ENCODE data around the gene KHDC1.
"Not testable (repeated sequence)": the region's sequence is repeated elsewhere in the genome, so short reads cannot be mapped to it uniquely, and the experiment has no call there.

The KHDC1 gene

GRCh38 chr6:73264446-73264845, 1.4 kb upstream of the KHDC1 start:
- no peaks in the 10 kb centered on the region for H3K27me3 ChIP-seq (ENCODE audit: insufficient read depth, insufficient read length)
- H3K36me3 ChIP-seq (ENCODE audit: insufficient read depth, insufficient read length, low read length), result peaks cover 6% of the 10 kb centered on the region
- H3K9ac ChIP-seq (ENCODE audit: insufficient read length, low read depth), result no peak overlapping the region
- no peak for DNase-seq (ENCODE audit: low read depth, low spot score)
- no peaks in the 10 kb centered on the region for H3K9me3 ChIP-seq (ENCODE audit: insufficient read depth, low read length)
- no peak overlapping the region for H3K4me3 ChIP-seq (ENCODE audit: insufficient read length, low read depth)
- H3K4me1 ChIP-seq (ENCODE audit: insufficient read depth, insufficient read length), result no peaks in the 10 kb centered on the region
- TF ChIP-seq ZNF274 (IDR thresholded peaks at IDR 0.05; ENCODE audit: low read depth, low read length) (no peak), SUZ12 (IDR thresholded peaks at IDR 0.05; ENCODE audit: extremely low read depth, insufficient read depth, insufficient read length) (no peak), YY1 (IDR thresholded peaks at IDR 0.05; ENCODE audit: insufficient read depth, insufficient read length) (no peak)

- H3K4me1 ChIP-seq (ENCODE audit: insufficient read depth, insufficient read length), result no peaks in the 10 kb centered on the region
- H3K9me3 ChIP-seq (ENCODE audit: insufficient read depth, low read length), result no peaks in the 10 kb centered on the region
- H3K36me3 ChIP-seq (ENCODE audit: insufficient read depth, insufficient read length, low read length), result peaks cover 6% of the 10 kb centered on the region
- H3K4me3 ChIP-seq (ENCODE audit: insufficient read length, low read depth), result peak overlapping the region; percentile 65
- TF ChIP-seq ZNF274 (IDR thresholded peaks at IDR 0.05; ENCODE audit: low read depth, low read length) (no peak), YY1 (IDR thresholded peaks at IDR 0.05; ENCODE audit: insufficient read depth, insufficient read length) (no peak), SUZ12 (IDR thresholded peaks at IDR 0.05; ENCODE audit: extremely low read depth, insufficient read depth, insufficient read length) (no peak)
- no peaks in the 10 kb centered on the region for H3K27me3 ChIP-seq (ENCODE audit: insufficient read depth, insufficient read length)
- peak overlapping the region; percentile 2 for H3K9ac ChIP-seq (ENCODE audit: insufficient read length, low read depth)
- no peak for DNase-seq (ENCODE audit: low read depth, low spot score)
These were observed 544 bp upstream of the KHDC1 start for GRCh38 chr6:73263570-73263909.

- Histone ChIP-seq H3K9me3 (ENCODE audit: insufficient read depth, low read length) (no peaks in the 10 kb centered on the region), H3K4me1 (ENCODE audit: insufficient read depth, insufficient read length) (no peaks in the 10 kb centered on the region), H3K4me3 (ENCODE audit: insufficient read length, low read depth) (no peak overlapping the region), H3K27me3 (ENCODE audit: insufficient read depth, insufficient read length) (no peaks in the 10 kb centered on the region), H3K9ac (ENCODE audit: insufficient read length, low read depth) (no peak overlapping the region), H3K36me3 (ENCODE audit: insufficient read depth, insufficient read length, low read length) (no peaks in the 10 kb centered on the region)
- TF ChIP-seq SUZ12 (IDR thresholded peaks at IDR 0.05; ENCODE audit: extremely low read depth, insufficient read depth, insufficient read length) (no peak), ZNF274 (IDR thresholded peaks at IDR 0.05; ENCODE audit: low read depth, low read length) (no peak), YY1 (IDR thresholded peaks at IDR 0.05; ENCODE audit: insufficient read depth, insufficient read length) (no peak)
- DNase-seq (ENCODE audit: low read depth, low spot score), result no peak
These were observed 4.3 kb downstream of the KHDC1 start for GRCh38 chr6:73258721-73259120.

- not testable (repeated sequence) for H3K9me3 ChIP-seq (ENCODE audit: insufficient read depth, low read length); H3K27me3 ChIP-seq (ENCODE audit: insufficient read depth, insufficient read length); H3K36me3 ChIP-seq (ENCODE audit: insufficient read depth, insufficient read length, low read length); H3K9ac ChIP-seq (ENCODE audit: insufficient read length, low read depth); H3K4me1 ChIP-seq (ENCODE audit: insufficient read depth, insufficient read length); DNase-seq (ENCODE audit: low read depth, low spot score); H3K4me3 ChIP-seq (ENCODE audit: insufficient read length, low read depth)
These were observed 8.7 kb downstream of the KHDC1 start for GRCh38 chr6:73254323-73254722.

GRCh38 chr6:73252703-73253102, 10.3 kb downstream of the KHDC1 start:
- H3K27me3 ChIP-seq (ENCODE audit: insufficient read depth, insufficient read length), result no peaks in the 10 kb centered on the region
- no peak for DNase-seq (ENCODE audit: low read depth, low spot score)
- TF ChIP-seq SUZ12 (IDR thresholded peaks at IDR 0.05; ENCODE audit: extremely low read depth, insufficient read depth, insufficient read length) (no peak), YY1 (IDR thresholded peaks at IDR 0.05; ENCODE audit: insufficient read depth, insufficient read length) (no peak), ZNF274 (IDR thresholded peaks at IDR 0.05; ENCODE audit: low read depth, low read length) (no peak)
- no peak overlapping the region for H3K4me3 ChIP-seq (ENCODE audit: insufficient read length, low read depth)
- no peaks in the 10 kb centered on the region for H3K4me1 ChIP-seq (ENCODE audit: insufficient read depth, insufficient read length)
- H3K9me3 ChIP-seq (ENCODE audit: insufficient read depth, low read length), result no peaks in the 10 kb centered on the region
- H3K36me3 ChIP-seq (ENCODE audit: insufficient read depth, insufficient read length, low read length), result no peaks in the 10 kb centered on the region
- no peak overlapping the region for H3K9ac ChIP-seq (ENCODE audit: insufficient read length, low read depth)

GRCh38 chr6:73250016-73250415, 13.0 kb downstream of the KHDC1 start:
- no peak for DNase-seq (ENCODE audit: low read depth, low spot score)
- TF ChIP-seq SUZ12 (IDR thresholded peaks at IDR 0.05; ENCODE audit: extremely low read depth, insufficient read depth, insufficient read length), result no peak

GRCh38 chr6:73248192-73248903, 14.6 kb downstream of the KHDC1 start:
- Histone ChIP-seq H3K4me3 (ENCODE audit: insufficient read length, low read depth) (no peak overlapping the region), H3K9ac (ENCODE audit: insufficient read length, low read depth) (no peak overlapping the region), H3K9me3 (ENCODE audit: insufficient read depth, low read length) (no peaks in the 10 kb centered on the region), H3K27me3 (ENCODE audit: insufficient read depth, insufficient read length) (no peaks in the 10 kb centered on the region), H3K4me1 (ENCODE audit: insufficient read depth, insufficient read length) (no peaks in the 10 kb centered on the region), H3K36me3 (ENCODE audit: insufficient read depth, insufficient read length, low read length) (no peaks in the 10 kb centered on the region)
- no peak for TF ChIP-seq SUZ12 (IDR thresholded peaks at IDR 0.05; ENCODE audit: extremely low read depth, insufficient read depth, insufficient read length)
- no peak for DNase-seq (ENCODE audit: low read depth, low spot score)

More at GRCh38 chr6:73250016-73250415, 13.0 kb downstream of the KHDC1 start:
- Histone ChIP-seq H3K9ac (ENCODE audit: insufficient read length, low read depth) (no peak overlapping the region), H3K36me3 (ENCODE audit: insufficient read depth, insufficient read length, low read length) (no peaks in the 10 kb centered on the region), H3K4me1 (ENCODE audit: insufficient read depth, insufficient read length) (no peaks in the 10 kb centered on the region), H3K27me3 (ENCODE audit: insufficient read depth, insufficient read length) (no peaks in the 10 kb centered on the region), H3K9me3 (ENCODE audit: insufficient read depth, low read length) (no peaks in the 10 kb centered on the region), H3K4me3 (ENCODE audit: insufficient read length, low read depth) (no peak overlapping the region)

GRCh38 chr6:73242001-73242400, 21.0 kb downstream of the KHDC1 start:
- TF ChIP-seq YY1 (IDR thresholded peaks at IDR 0.05; ENCODE audit: insufficient read depth, insufficient read length), result no peak
- no peak for TF ChIP-seq SUZ12 (IDR thresholded peaks at IDR 0.05; ENCODE audit: extremely low read depth, insufficient read depth, insufficient read length)
- TF ChIP-seq ZNF274 (IDR thresholded peaks at IDR 0.05; ENCODE audit: low read depth, low read length), result no peak
- no peaks in the 10 kb centered on the region for H3K4me1 ChIP-seq (ENCODE audit: insufficient read depth, insufficient read length)

More at GRCh38 chr6:73242001-73242400, 21.0 kb downstream of the KHDC1 start:
- Histone ChIP-seq H3K36me3 (ENCODE audit: insufficient read depth, insufficient read length, low read length) (no peaks in the 10 kb centered on the region), H3K9me3 (ENCODE audit: insufficient read depth, low read length) (no peaks in the 10 kb centered on the region), H3K9ac (ENCODE audit: insufficient read length, low read depth) (no peak overlapping the region), H3K27me3 (ENCODE audit: insufficient read depth, insufficient read length) (no peaks in the 10 kb centered on the region), H3K4me3 (ENCODE audit: insufficient read length, low read depth) (no peak overlapping the region)
- DNase-seq (ENCODE audit: low read depth, low spot score), result no peak
